NCI-H1105 treated with DMSO at 0.1 percent for 48 hours (cell line): ENCODE data around the gene RFC4.

Experiments
- DNase-seq: peaks from one replicate; lab custom pipeline; 2025; lab: John Stamatoyannopoulos, UW

The RFC4 gene

GRCh38 chr3:186750316-186750715 lies 56.0 kb downstream of the RFC4 start:
- no peak for DNase-seq

GRCh38 chr3:186746008-186746407 lies 60.3 kb downstream of the RFC4 start:
- DNase-seq, result no peak

- DNase-seq, result no peak
Measured at GRCh38 chr3:186743666-186744065, 62.6 kb downstream of the RFC4 start.

- no peak for DNase-seq
Measured at GRCh38 chr3:186742618-186743380, 63.5 kb downstream of the RFC4 start.
